HFFc6 (cell line): ENCODE data around the gene CEP57. TPM values are rescaled to one million over a fixed set of nuclear protein-coding genes. Genes with fewer than 3 reads are reported as not detected.
"Not testable (repeated sequence)": the region's sequence is repeated elsewhere in the genome, so short reads cannot be mapped to it uniquely, and the experiment has no call there.

Source experiments
- DNase-seq: peaks from one replicate; pipeline ENCODE4 v3.0.0-alpha.2; 2018
- H3K27ac Mint-ChIP-seq: 2 replicates; pipeline ENCODE4 v1.8.0; 2020; ENCODE audit warnings: mild to moderate bottlenecking, mixed read lengths
- H3K27me3 Mint-ChIP-seq: 2 replicates; pipeline ENCODE4 v1.8.0; 2021; ENCODE audit warnings: mild to moderate bottlenecking, moderate library complexity, mixed read lengths; ENCODE audit not compliant: insufficient read depth
- H3K36me3 Mint-ChIP-seq: 2 replicates; pipeline ENCODE4 v1.8.0; 2021; ENCODE audit warnings: low read depth, mixed read lengths
- H3K4me1 Mint-ChIP-seq: 2 replicates; pipeline ENCODE4 v1.8.0; 2020; ENCODE audit warnings: low read depth, mixed read lengths
- H3K4me3 Mint-ChIP-seq: 2 replicates; pipeline ENCODE4 v1.8.0; 2020; ENCODE audit warnings: mild to moderate bottlenecking, moderate library complexity, mixed read lengths
- H3K9me3 Mint-ChIP-seq: 2 replicates; pipeline ENCODE4 v1.8.0; 2020; ENCODE audit warnings: mild to moderate bottlenecking, mixed read lengths
- total RNA-seq, 6 experiments: library from RNA; stranded (reverse); fragmentation: NEBNext Ultra II Directional; extraction: Animal tissue kit (Norgen Biotek cat#: 25700); gene quantifications; 2 replicates in 1 of 6; 3 replicates in 5 of 6; pipeline ENCODE4 v1.2.3, GENCODE V29; 2021
- TF ChIP-seq, protein P1 (sequence below): fragments of 200-600 bp; sonication (generic); IDR thresholded peaks from 2 replicates; pipeline ENCODE4 v1.5.0; 2021; ENCODE audit warnings: antibody characterized with exemption, mild to moderate bottlenecking

Gene CEP57
- total RNA-seq, 6 experiments from 2014 or later, result 24.9 to 29.5 (median 26.6) TPM

DNA sequence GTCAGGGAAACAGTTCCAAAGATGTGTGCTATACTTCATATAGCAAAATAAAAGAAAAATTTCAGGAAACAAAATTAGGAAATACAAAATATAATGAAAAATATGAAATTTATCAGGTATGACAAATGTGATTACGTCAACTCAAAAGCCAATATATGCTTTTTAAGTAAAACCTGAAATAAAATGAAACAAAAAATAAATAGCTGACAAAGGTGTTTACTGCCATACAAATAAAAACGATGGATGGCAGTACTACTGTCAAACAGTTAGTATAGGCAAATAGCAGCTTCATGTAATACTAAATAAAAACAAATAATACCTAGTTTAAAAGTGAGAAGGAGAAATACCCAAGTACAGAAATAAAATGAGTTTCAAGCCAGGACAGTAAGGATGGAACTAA, 13.7 kb downstream of the CEP57 start:
- Mint-ChIP-seq H3K4me3 (no peak overlapping the region), H3K4me1 (peaks cover 6% of the 10 kb centered on the region; the same call in 1 of the 2 replicates), H3K9me3 (no peaks in the 10 kb centered on the region; the same call in 1 of the 2 replicates), H3K27ac (no peak overlapping the region), H3K36me3 (peaks cover 38% of the 10 kb centered on the region), H3K27me3 (no peaks in the 10 kb centered on the region)
- no peak for DNase-seq
- TF ChIP-seq, protein P1, sequence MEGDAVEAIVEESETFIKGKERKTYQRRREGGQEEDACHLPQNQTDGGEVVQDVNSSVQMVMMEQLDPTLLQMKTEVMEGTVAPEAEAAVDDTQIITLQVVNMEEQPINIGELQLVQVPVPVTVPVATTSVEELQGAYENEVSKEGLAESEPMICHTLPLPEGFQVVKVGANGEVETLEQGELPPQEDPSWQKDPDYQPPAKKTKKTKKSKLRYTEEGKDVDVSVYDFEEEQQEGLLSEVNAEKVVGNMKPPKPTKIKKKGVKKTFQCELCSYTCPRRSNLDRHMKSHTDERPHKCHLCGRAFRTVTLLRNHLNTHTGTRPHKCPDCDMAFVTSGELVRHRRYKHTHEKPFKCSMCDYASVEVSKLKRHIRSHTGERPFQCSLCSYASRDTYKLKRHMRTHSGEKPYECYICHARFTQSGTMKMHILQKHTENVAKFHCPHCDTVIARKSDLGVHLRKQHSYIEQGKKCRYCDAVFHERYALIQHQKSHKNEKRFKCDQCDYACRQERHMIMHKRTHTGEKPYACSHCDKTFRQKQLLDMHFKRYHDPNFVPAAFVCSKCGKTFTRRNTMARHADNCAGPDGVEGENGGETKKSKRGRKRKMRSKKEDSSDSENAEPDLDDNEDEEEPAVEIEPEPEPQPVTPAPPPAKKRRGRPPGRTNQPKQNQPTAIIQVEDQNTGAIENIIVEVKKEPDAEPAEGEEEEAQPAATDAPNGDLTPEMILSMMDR, result no peak

DNA sequence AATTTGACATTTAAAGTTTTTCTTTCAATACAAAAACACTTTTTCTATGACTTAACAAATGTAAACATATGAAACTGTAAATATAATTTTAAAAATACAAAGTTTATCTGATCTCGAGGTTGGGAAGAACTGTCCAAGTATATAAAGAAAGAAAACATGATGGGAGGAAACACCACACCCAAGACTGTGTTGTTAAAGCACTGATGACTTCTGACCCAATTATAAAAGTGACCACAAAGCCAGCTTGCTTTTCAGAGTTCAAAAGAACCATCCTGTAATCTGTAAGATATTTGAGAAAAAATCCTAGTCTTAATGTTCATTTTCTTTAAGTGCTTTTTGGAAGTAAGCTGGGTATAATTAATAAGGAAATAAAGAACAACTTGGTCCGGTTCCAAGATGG, 15.6 kb downstream of the CEP57 start:
- H3K4me3 Mint-ChIP-seq, result no peak overlapping the region
- H3K27ac Mint-ChIP-seq, result no peak overlapping the region
- no peaks in the 10 kb centered on the region for H3K4me1 Mint-ChIP-seq
- no peaks in the 10 kb centered on the region for H3K27me3 Mint-ChIP-seq
- DNase-seq, result no peak
- TF ChIP-seq, protein P1, result no peak
- H3K36me3 Mint-ChIP-seq, result peaks cover 51% of the 10 kb centered on the region
- H3K9me3 Mint-ChIP-seq, result no peaks in the 10 kb centered on the region; the same call in 1 of the 2 replicates

DNA sequence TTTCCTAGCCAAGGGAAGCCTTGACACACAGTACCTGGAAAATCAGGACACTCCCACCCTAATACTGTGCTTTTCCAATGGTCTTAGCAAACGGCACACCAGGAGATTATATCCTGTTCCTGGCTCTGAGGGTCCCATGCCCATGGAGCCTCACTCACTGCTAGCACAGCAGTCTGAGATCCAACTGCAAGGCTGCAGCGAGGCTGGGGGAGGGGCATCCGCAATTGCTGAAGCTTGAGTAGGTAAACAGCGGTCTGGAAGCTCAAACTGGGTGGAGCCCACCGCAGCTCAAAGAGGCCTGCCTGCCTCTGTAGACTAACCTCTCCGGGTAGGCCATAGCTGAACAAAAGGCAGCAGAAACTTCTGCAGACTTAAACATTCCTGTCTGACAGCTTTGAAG, 16.2 kb downstream of the CEP57 start:
- not testable (repeated sequence) for H3K27ac Mint-ChIP-seq, H3K27me3 Mint-ChIP-seq, H3K4me3 Mint-ChIP-seq, H3K9me3 Mint-ChIP-seq, DNase-seq, H3K4me1 Mint-ChIP-seq
- peaks cover 49% of the 10 kb centered on the region for H3K36me3 Mint-ChIP-seq

DNA sequence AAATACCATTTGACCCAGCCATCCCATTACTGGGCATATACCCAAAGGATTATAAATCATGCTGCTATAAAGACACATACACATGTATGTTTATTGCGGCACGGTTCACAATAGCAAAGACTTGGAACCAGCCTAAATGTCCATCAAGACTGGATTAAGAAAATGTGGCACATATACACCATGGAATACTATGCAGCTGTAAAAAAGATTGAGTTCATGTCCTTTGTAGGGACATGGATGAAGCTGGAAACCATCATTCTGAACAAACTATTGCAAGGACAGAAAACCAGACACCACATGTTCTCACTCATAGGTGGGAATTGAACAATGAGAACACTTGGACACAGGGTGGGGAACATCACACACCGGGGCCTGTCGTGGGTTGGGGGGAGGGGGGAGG, 20.8 kb downstream of the CEP57 start:
- not testable (repeated sequence) for H3K9me3 Mint-ChIP-seq, H3K4me3 Mint-ChIP-seq, DNase-seq, H3K27ac Mint-ChIP-seq, H3K4me1 Mint-ChIP-seq, H3K27me3 Mint-ChIP-seq
- H3K36me3 Mint-ChIP-seq, result peaks cover 42% of the 10 kb centered on the region

DNA sequence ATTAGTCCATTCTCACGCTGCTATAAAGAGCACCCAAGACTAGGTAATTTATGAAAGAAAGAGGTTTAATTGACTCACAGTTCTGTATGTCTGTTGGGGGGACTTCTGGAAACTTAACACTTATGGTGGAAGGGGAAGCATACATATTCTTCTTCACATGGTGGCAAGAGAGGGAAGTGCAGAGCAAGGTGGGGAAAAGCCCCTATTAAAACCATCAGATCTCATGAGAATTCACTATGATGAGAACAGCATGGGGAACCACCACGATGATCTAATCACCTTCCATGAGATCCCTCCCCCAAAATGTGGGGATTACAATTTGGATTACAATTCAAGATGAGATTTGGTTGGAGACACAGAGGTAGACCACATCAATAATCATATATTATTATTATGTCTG, 25.7 kb downstream of the CEP57 start:
- H3K9me3 Mint-ChIP-seq, result no peaks in the 10 kb centered on the region
- H3K4me3 Mint-ChIP-seq, result no peak overlapping the region
- TF ChIP-seq, protein P1, result no peak
- no peaks in the 10 kb centered on the region; the same call in 1 of the 2 replicates for H3K27me3 Mint-ChIP-seq
- no peak overlapping the region for H3K27ac Mint-ChIP-seq
- no peak for DNase-seq
- H3K4me1 Mint-ChIP-seq, result peaks cover 10% of the 10 kb centered on the region
- peaks cover 23% of the 10 kb centered on the region for H3K36me3 Mint-ChIP-seq

DNA sequence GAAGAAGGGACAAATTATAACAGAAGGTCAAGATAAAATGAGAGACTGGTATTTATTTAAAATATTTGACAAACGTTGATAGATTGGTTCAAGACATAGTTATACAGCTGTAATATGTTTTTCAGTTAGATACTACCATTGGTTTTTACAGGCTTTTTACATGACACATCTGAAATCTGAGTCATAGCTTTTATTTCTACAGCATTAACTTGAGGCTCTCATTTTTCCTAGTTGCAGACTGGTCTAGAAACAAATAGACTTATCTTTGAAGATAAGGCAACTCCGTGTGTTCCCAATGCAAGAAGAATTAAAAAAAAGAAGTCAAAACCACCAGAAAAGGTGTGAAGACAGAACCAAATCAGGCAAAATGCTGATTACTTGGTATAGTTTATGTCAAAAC, 31.3 kb downstream of the CEP57 start:
- TF ChIP-seq, protein P1, result no peak
- Mint-ChIP-seq H3K9me3 (no peaks in the 10 kb centered on the region), H3K27me3 (peaks cover 1% of the 10 kb centered on the region), H3K4me1 (peaks cover 21% of the 10 kb centered on the region), H3K27ac (peak overlapping the region; percentile 30), H3K4me3 (no peak overlapping the region), H3K36me3 (peaks cover 47% of the 10 kb centered on the region)
- DNase-seq, result peak; percentile 41

DNA sequence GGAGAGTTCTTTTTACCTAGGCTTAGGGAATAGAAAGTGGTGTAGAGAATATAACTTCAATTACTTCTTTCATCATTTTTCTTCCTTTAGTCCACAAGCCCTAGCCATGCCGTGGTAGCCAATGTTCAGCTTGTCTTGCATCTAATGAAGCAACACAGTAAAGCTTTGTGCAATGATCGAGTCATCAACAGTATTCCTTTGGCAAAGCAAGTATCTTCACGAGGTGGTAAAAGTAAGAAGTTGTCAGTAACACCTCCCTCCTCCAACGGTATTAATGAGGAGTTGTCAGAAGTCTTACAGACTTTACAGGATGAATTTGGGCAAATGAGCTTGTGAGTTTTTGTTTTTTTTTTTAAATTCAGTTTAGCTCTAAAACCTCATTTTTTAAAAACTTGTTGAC, 37.4 kb downstream of the CEP57 start:
- Mint-ChIP-seq H3K27ac (no peak overlapping the region), H3K4me1 (peaks cover 39% of the 10 kb centered on the region), H3K27me3 (peaks cover 1% of the 10 kb centered on the region), H3K9me3 (no peaks in the 10 kb centered on the region), H3K36me3 (peaks cover 49% of the 10 kb centered on the region), H3K4me3 (no peak overlapping the region)
- TF ChIP-seq, protein P1, result no peak
- no peak for DNase-seq
